ENCODE measurements around the gene SINHCAF.

SINHCAF gene

DNA sequence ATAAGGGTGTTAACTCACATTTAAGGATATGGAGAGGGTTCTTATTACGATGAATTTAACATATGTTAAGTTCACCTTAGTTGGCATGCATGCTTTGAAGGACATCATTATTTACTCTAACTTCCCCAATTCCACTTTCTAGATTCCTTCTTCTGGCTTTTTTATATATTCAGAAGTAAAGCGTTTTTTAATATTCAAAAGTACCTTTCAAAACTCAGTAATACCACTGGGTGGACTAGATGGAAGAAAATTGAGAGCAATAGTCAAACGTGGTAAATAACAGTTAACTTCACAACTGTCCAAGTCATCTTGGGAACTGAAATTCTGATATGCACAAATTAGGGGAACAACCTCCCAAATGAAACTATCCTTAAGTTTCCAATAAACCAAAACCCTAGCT lies 9.1 kb downstream of the SINHCAF start:
- H3K4me3 ChIP-seq (ENCODE audit: low read depth, low read length) = peak overlapping the region; percentile 38; the same call in 1 of the 2 replicates
- TF ChIP-seq CTCF (IDR thresholded peaks at IDR 0.05; ENCODE audit: low read depth, low read length, missing control alignments) = no peak
- DNase-seq (ENCODE audit: low read depth) = no peak

GRCh38 chr12:31315784-31316465 lies 10.0 kb downstream of the SINHCAF start:
- no peak for TF ChIP-seq CTCF (IDR thresholded peaks at IDR 0.05; ENCODE audit: low read depth, low read length, missing control alignments)
- no peak overlapping the region for H3K4me3 ChIP-seq (ENCODE audit: low read depth, low read length)
- no peak for DNase-seq (ENCODE audit: low read depth)

- TF ChIP-seq CTCF (IDR thresholded peaks at IDR 0.05; ENCODE audit: low read depth, low read length, missing control alignments) = no peak
- H3K4me3 ChIP-seq (ENCODE audit: low read depth, low read length) = no peak overlapping the region
- DNase-seq (ENCODE audit: low read depth) = no peak
Measured at GRCh38 chr12:31315044-31315715, 10.8 kb downstream of the SINHCAF start.

GRCh38 chr12:31312431-31312830 lies 13.5 kb downstream of the SINHCAF start:
- no peak overlapping the region for H3K4me3 ChIP-seq (ENCODE audit: low read depth, low read length)
- DNase-seq (ENCODE audit: low read depth) = no peak
- no peak for TF ChIP-seq CTCF (IDR thresholded peaks at IDR 0.05; ENCODE audit: low read depth, low read length, missing control alignments)

DNA sequence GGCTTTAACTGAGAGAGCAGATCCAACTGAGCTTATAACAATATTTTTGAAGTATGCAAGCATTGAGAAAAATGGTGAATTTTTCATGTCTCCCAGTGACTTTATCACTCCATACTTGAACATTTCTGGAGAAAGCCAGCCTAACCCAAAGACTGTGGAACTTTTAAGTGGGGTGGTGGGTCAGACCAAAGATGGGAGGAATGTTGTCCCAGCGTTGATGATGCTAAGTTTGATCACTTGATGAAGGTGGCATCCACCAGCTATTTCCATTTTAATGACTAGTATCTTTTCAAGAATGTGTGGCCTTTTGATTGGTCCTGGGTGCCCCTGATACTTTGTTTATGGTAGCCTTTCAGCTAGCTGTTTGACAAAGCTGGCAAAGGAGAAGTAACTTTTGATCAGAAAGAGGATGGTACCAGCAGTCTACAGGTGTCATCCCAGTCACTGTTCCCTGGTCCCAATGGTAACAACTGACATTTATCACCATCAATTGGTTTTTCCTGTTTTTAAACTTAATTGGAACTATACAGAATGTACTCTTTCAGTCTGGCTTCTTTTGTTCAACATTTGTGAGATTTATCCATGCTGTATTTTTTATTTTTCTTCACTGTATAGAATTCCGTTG lies 14.2 kb downstream of the SINHCAF start:
- H3K4me3 ChIP-seq (ENCODE audit: low read depth, low read length) = no peak overlapping the region
- DNase-seq (ENCODE audit: low read depth) = no peak
- no peak for TF ChIP-seq CTCF (IDR thresholded peaks at IDR 0.05; ENCODE audit: low read depth, low read length, missing control alignments)

DNA sequence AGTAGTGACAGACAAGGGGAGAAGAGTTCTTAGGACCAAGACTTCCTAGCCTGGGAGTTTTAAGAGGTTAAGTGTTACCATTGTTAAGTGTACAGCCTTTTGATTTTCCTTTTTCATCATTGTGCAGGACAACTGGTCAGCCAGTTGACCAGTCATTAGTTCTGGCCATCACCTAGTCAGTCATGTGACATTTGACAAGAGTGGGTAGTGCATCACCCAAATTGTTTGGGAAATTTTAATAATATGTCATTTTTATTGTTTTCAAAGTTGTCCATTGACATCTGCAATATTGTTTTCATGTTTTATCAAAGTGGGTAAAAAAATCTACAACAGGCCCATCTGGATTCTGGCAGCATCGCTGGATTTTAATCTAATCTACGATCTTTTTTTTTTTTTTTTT lies 15.5 kb downstream of the SINHCAF start:
- no peak for TF ChIP-seq CTCF (IDR thresholded peaks at IDR 0.05; ENCODE audit: low read depth, low read length, missing control alignments)
- no peak overlapping the region for H3K4me3 ChIP-seq (ENCODE audit: low read depth, low read length)
- no peak for DNase-seq (ENCODE audit: low read depth)
